ENCODE measurements around the gene ARRDC1.
"Not testable (repeated sequence)": the region's sequence is repeated elsewhere in the genome, so short reads cannot be mapped to it uniquely, and the experiment has no call there.

Gene ARRDC1

GRCh38 chr9:137619240-137620047 lies 14.0 kb downstream of the ARRDC1 start:
- TF ChIP-seq CTCF (IDR thresholded peaks at IDR 0.05; ENCODE audit: low read depth, low read length, missing control alignments), result no peak
- H3K4me3 ChIP-seq (ENCODE audit: low read depth, low read length), result peak overlapping the region; percentile 71
- no peak for DNase-seq (ENCODE audit: low read depth)

- peak overlapping the region; percentile 71 for H3K4me3 ChIP-seq (ENCODE audit: low read depth, low read length)
- no peak for DNase-seq (ENCODE audit: low read depth)
- no peak for TF ChIP-seq CTCF (IDR thresholded peaks at IDR 0.05; ENCODE audit: low read depth, low read length, missing control alignments)
Observed at GRCh38 chr9:137620048-137620405, 14.5 kb downstream of the ARRDC1 start.

GRCh38 chr9:137620581-137620980 lies 15.1 kb downstream of the ARRDC1 start:
- no peak for DNase-seq (ENCODE audit: low read depth)
- H3K4me3 ChIP-seq (ENCODE audit: low read depth, low read length), result no peak overlapping the region; the same call in 1 of the 2 replicates
- TF ChIP-seq CTCF (IDR thresholded peaks at IDR 0.05; ENCODE audit: low read depth, low read length, missing control alignments), result no peak

GRCh38 chr9:137621131-137621757 lies 15.8 kb downstream of the ARRDC1 start:
- TF ChIP-seq CTCF (IDR thresholded peaks at IDR 0.05; ENCODE audit: low read depth, low read length, missing control alignments), result peak; percentile 29
- DNase-seq (ENCODE audit: low read depth), result no peak
- no peak overlapping the region for H3K4me3 ChIP-seq (ENCODE audit: low read depth, low read length)

GRCh38 chr9:137622211-137622610 lies 16.7 kb downstream of the ARRDC1 start:
- H3K4me3 ChIP-seq (ENCODE audit: low read depth, low read length); DNase-seq (ENCODE audit: low read depth): not testable (repeated sequence)

- no peak overlapping the region for H3K4me3 ChIP-seq (ENCODE audit: low read depth, low read length)
- no peak for TF ChIP-seq CTCF (IDR thresholded peaks at IDR 0.05; ENCODE audit: low read depth, low read length, missing control alignments)
- no peak for DNase-seq (ENCODE audit: low read depth)
Observed at GRCh38 chr9:137626464-137626863, 21.0 kb downstream of the ARRDC1 start.

- DNase-seq (ENCODE audit: low read depth); H3K4me3 ChIP-seq (ENCODE audit: low read depth, low read length): not testable (repeated sequence)
Observed at GRCh38 chr9:137627406-137627805, 21.9 kb downstream of the ARRDC1 start.

GRCh38 chr9:137630126-137630525 lies 24.6 kb downstream of the ARRDC1 start:
- no peak for DNase-seq (ENCODE audit: low read depth)
- TF ChIP-seq CTCF (IDR thresholded peaks at IDR 0.05; ENCODE audit: low read depth, low read length, missing control alignments), result no peak
- H3K4me3 ChIP-seq (ENCODE audit: low read depth, low read length), result no peak overlapping the region

Data from GM12864 (cell line).